SK-N-SH treated with all-trans-retinoic acid at 6 μM for 48 hours (cell line): Measurements from ENCODE around the gene ADAMTSL1.

ENCODE experiments used
- ARNTL ChIP-seq: fragments of 450-650 bp; formaldehyde crosslinking; IDR thresholded peaks from 2 replicates; pipeline ENCODE4 v1.5.0; 2020; ENCODE audit warnings: low read depth, mild to moderate bottlenecking, moderate library complexity, borderline replicate concordance
- CSDC2 ChIP-seq: fragments of 250-450 bp; sonication (Bioruptor Pico); IDR thresholded peaks from 2 replicates; pipeline ENCODE4 v1.5.0; 2020; ENCODE audit warnings: mild to moderate bottlenecking, moderate library complexity
- PATZ1 ChIP-seq: fragments of 250-450 bp; sonication (Bioruptor Pico); IDR thresholded peaks from 2 replicates; pipeline ENCODE4 v1.8.0; 2020; ENCODE audit warnings: mild to moderate bottlenecking, moderate library complexity, borderline replicate concordance
- POU6F1 ChIP-seq: fragments of 250-450 bp; sonication (Bioruptor Pico); IDR thresholded peaks from 2 replicates; pipeline ENCODE4 v1.8.0; 2021; ENCODE audit warnings: low read depth, mild to moderate bottlenecking, moderate library complexity, borderline replicate concordance
- PPARA ChIP-seq: fragments of 250-450 bp; sonication (Bioruptor Pico); IDR thresholded peaks from 2 replicates; pipeline ENCODE4 v1.5.0; 2020; ENCODE audit warnings: mild to moderate bottlenecking, borderline replicate concordance

- TF ChIP-seq POU6F1 (CRISPR knock-in tag) (no peak), PATZ1 (CRISPR knock-in tag) (no peak), ARNTL (no peak), PPARA (CRISPR knock-in tag) (no peak), CSDC2 (no peak)
Measured at GRCh38 chr9:18771011-18771410, 297.1 kb downstream of the ADAMTSL1 start.
